Activated CD4-positive, alpha-beta T cell treated with anti-CD3 and anti-CD28 coated beads for 4 hours (primary cell): ENCODE results near the gene CHIT1.

Source experiments
- DNase-seq, 2 donors: peaks; one replicate each; pipeline ENCODE4 v3.0.0-alpha.2; 2020

CHIT1 gene

DNA sequence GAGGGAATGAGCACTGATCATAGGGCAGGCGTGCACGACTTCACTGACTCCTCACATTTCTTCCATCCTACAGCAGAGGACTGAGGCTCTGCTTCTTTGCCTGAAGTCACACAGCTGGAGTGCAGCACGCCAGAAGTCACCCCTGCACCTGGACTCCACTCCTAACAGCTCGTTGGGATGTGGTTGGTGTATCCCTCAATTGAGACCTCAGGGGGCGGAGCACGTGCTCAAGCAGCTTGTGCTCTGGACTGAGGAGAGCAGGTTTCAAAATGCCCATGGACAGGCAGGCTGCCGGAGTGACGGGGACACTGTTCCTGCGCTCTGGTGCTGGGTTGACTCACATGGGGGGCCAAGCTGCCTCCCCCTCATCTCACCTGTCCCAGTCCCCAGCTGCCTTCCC, 13.9 kb downstream of the CHIT1 start:
- DNase-seq, result no peak

GRCh38 chr1:203214871-203215270, 14.6 kb downstream of the CHIT1 start:
- DNase-seq, result no peak

DNA sequence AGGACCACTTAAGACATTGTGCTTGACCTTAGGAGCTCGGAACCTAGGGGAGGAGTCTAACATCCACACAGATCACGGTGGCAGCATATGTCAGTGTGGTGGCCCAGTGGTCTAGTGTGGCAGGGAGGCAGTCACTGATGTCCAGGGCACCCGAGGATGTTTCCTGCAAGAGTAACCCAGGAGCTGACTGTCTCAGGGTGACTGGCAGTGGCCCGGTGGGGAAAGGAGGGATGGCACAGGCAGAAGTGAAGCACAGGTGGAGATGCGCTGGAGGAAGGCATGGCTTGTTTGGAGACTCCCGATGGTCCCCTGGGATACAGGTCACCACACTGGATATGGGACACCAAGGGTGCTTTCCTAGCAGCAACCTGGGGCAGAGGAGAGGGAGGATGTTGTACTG, 16.3 kb downstream of the CHIT1 start:
- no peak for DNase-seq

DNA sequence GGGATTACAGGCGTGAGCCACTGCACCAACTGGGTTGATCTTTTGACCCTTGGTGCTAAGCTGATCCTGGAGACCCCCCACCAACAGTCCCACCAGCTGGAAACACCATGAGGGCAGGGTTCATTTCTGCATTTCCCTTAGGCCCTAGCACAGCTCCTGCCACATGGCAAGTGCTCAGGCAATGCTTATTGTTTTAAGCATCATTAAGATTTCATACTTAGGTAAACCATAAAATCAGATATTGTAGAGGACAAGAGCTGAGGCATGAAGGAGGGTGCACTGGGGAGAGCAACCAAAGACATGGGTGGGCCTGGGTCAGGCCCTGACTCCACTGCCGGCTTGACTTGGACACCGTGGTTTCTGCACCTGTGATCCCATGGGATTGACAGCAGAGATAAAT, 17.7 kb downstream of the CHIT1 start:
- DNase-seq, result no peak

DNA sequence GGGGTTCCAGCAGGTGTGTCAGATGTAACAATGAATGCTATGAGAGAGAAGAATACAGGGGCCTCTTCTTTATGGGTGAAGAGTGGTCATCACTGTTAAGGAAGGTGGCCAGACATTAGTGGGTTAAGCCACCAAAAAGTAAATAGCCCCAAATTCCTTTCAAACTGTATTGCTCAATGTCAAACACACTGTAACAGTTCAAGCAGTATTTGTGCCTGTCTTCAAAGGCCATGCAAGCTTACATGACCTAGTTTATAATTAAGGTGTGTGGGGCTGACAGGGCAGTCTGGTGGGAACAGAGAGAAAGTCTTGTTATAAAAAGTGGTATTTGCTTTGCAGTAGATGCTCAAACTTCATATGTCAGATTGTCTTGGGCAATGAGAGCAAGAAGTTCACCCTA, 18.5 kb downstream of the CHIT1 start:
- no peak for DNase-seq

GRCh38 chr1:203210350-203210749, 19.1 kb downstream of the CHIT1 start:
- no peak for DNase-seq

DNA sequence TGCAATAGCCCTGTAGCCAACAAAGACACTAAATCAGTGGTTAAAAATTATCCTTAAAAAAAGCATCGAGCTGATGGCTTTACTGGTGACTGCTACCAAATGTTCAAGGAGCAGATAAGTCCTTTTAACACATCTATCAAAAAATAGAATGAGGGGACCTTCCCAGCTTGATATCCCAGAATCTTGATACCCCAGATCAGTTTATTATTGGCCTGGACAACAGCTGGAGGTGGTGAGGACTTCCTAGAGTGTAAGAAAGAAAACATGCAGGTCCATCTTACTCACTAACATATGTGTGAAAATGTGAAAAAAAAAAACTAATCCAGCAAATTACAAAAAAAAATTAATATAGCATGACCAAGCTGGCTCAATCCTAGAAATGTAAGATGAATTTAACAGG, 21.3 kb downstream of the CHIT1 start:
- DNase-seq, result no peak

DNA sequence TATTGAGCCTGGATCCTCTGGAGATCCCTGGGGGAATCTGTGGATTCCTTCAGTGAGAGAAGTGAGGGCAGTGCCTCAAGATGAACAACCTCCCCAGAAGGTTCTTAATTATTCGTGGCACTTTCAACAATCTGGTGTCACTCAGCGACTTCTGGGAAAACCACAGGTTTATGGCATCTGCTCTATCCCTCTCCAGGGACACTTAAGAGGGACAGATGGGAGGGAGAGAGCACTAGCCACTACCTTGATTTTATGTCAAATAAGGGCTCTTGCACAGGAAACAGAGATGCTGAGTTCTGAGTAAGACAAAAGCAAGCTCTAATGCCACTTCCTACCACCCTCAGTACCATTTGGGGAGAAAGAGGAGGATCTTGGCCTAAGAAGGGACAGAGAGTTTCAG, 21.7 kb downstream of the CHIT1 start:
- DNase-seq, result no peak

GRCh38 chr1:203206129-203206687, 23.3 kb downstream of the CHIT1 start:
- DNase-seq, result no peak

DNA sequence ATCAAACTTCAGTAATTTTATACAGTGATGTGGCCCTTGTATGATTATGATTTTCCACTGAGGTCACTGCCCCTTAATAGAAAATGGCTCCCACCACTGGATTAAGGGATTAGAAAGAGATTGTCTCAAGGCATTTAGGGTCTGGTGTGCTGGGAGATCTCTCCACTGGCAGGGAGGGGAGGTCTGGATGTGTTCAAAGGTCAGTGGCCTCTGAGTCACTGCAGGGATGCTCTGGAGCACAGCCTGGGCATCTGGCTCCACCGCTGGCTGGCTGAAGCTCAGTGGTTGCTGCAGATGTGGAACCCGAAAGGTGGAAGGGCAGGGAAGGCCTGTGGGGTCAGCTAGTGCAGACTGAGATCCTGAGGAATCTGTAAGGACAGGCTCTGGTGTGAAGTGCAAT, 24.7 kb downstream of the CHIT1 start:
- no peak for DNase-seq

DNA sequence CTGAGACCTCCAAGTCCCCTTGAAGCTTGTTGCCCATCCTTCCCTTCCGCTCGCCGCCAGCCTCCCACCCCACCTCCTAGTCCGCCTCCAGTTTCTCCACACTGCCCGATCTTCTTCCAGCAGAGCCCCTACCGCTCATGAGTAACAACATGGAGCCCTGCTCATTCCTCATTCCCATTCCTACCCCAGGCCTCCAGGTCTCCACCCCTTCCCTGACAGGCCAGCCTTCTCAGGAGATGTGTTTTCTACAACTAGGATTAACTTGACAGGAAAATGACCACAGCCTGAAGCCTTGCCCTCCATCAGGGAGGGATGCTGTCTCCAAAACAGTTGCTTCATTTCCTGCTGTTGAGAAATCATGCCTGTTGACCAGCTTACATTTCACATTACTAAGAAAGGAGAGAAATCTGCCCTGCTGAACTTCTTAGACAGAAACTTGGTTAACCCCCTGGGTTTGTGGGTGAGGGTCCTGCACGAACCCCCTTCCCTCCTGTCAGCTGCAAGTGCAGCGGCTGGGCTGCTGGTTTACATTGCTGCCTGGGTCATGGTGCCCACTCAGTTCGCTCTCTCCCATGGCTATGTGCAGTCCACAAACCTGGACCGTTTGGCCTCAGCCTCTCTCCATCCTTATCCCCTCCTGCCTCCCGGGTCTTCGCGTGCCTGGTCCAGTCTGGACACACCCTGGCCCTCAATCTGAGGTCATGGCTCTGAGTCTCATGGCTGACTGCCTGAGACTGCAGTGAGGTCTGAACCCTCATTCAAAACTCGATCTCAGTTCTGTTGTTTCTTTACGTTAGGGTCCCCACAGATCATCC, 26.8 kb downstream of the CHIT1 start:
- no peak for DNase-seq

GRCh38 chr1:203201516-203202205, 27.8 kb downstream of the CHIT1 start:
- DNase-seq, result no peak

DNA sequence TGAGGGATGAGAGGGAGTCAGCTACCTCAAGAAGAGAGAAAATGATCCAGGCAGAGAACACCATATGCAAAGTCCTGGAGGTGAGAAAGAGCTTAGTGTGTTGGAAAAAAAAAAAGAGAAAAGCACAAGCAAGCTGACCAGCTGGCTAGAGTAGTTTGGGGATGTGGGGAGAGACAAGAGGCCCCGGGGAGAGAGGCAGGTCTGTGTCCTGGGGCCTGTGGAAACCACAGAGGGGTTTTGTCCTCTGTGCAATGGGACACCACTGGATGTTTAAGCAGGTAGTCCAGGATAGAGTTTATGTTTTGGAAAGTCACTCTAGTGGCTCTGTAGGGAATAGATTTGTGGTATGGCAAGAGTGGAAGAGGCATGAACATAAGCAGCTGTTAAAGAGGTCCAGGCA, 28.6 kb downstream of the CHIT1 start:
- DNase-seq, result no peak

DNA sequence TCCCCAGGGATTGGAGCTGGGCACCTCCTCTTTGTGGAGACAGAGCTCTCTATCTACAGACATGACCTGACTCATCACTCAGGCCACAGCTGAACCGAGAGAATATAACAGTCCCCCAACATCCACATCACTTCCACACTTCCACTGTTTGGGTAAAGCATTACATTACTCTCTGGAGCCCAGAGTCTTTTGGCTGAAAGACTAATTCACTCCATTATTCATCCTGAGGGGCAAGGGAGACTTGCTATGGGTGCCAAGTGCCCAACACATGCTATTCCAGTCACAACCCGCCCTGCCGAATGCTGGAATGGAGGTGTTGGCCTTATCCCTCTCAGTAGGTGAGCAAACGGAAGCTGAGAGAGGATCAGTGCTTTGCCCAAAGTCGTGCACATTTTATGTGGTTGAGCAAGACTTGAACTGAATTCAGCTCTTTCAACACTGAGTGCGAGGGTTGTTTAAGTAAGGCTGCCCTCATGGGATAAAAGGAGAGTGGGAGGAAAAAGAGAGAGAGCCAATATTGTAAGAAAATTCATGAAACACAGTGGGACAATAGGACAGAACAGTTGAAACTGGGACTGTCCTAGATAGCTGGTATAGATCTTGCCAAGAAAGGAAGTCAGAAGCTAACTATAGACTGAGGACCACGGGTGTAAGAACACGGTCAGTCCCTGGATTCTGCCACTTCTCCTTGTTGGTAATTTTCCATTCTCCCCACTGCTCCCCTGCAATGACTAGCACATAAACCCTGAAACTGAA, 29.5 kb downstream of the CHIT1 start:
- no peak for DNase-seq

GRCh38 chr1:203199481-203199815, 30.0 kb downstream of the CHIT1 start:
- DNase-seq, result no peak

DNA sequence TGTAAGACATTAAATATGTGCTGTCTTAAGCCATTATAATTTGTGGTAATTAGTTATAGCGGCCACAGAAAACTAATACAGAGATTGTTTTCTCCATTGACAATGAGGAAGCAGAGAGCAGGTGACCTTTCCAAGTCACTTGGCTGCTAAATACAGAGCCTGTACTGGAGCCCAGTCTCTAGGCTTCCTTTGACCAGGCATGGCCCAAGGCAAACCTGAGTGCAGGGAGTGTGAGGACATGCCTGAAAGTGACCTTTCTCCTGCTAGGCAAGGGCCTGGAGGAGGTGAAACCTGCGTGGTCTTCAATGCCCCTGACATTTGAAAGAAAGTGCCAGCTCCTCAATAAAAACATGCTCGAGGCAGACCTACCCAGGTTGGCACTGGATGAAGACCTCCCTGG, 30.5 kb downstream of the CHIT1 start:
- DNase-seq, result no peak

DNA sequence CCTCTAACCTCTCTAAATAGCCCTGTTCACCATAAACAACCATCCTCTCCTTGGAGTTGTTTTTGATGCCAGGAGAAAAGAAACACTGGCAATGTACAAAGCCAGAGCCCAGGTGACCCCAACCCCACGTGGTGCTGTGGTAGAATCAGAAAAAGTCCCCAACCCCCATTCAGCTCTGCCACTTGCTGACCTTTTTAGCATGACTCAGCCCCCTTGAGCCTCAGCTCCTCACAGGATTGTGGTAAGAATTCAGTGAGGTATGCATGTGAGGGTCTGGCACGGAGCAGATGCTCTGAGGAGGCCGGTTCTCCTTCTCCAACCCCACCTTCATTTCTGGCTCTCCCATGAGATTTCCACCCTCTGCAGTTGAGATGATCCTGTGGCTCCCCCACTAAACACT, 31.8 kb downstream of the CHIT1 start:
- no peak for DNase-seq

- no peak for DNase-seq
Measured at GRCh38 chr1:203196371-203196770, 33.1 kb downstream of the CHIT1 start.

GRCh38 chr1:203190949-203191348, 38.5 kb downstream of the CHIT1 start:
- DNase-seq, result no peak

GRCh38 chr1:203189951-203190352, 39.5 kb downstream of the CHIT1 start:
- DNase-seq, result no peak

DNA sequence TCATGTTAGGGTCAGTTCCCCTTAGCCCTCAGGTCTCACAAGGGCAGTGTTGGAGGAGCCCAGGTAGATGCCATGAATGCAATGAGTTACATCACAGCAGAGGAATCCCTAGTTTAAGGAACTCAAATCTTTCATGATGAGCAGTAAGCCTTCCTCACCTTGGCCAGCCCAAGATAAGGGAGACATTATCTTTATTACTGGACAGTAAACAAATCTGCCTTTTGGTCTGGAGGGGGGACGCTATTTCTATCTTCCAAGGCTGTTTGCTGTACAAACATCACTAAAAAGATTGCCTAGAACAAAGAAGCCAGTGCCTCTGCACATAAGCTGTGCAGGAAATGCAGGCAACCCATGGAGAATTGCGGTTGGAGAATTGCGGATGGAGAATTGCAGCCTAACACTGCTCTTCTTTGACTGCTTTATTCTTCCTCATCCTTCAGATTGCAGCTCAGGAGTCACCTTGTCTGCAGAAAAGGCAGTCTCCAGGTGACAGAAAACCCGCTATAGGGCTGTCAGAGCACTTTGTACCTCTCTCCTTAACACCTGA, 40.7 kb downstream of the CHIT1 start:
- no peak for DNase-seq

DNA sequence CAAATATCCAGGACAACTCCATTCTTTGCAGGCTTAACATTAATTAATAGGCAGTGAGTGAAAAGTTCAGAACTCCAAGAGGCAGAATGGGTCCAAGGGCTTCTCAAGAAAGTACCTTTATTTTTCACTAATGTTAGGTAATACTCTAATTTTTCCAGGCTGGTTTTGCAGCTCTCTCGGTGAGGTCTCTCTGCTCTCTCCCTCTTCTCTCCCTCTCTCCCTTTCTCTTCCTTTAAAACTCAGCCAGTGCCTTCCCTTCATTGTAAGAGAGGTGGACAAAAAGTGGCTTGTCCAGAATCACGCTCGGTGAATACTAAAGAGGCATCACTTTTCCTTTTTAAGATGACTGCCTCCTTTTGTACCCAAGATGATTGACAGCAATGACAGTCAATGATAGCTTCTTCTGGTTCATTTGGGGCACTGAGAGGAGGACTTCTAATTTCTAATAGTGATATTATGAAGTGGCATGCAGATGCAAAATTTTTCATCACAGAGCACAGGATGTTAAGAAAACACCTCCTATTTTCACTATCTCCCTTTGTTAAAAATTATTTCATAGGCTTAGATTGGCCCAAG, 41.7 kb downstream of the CHIT1 start:
- DNase-seq, result no peak

- DNase-seq, result no peak
Measured at GRCh38 chr1:203187304-203187685, 42.2 kb downstream of the CHIT1 start.
